OCI-LY7 (cell line): ENCODE measurements around the gene KIF5A. TPM values are rescaled to one million over a fixed set of nuclear protein-coding genes. Genes with fewer than 3 reads are reported as not detected.

Source experiments
- BruUV-seq: library from RNA; stranded (reverse); fragments of 400-500 nt; replicated peaks from 2 replicates; lab custom pipeline; 2021; lab: Mats Ljungman, UMichigan
- CTCF ChIA-PET: fragments of 300-600 bp; sonication (Branson Sonifier 250); formaldehyde crosslinking; loops from one replicate; lab custom pipeline; 2022; ENCODE audit warnings: antibody characterized with exemption; ENCODE audit not compliant: unreplicated experiment; lab: Charles Lee
- POLR2A ChIA-PET: fragments of 300-600 bp; sonication (Branson Sonifier 250); formaldehyde crosslinking; loops from one replicate; lab custom pipeline; 2022; ENCODE audit warnings: antibody characterized with exemption; lab: Charles Lee
- DNase-seq: peaks from one replicate; pipeline ENCODE4 v3.0.0-alpha.2; 2015; ENCODE audit warnings: low spot score
- H2AFZ ChIP-seq: fragments of 200-600 bp; sonication (generic), shearing (Covaris generic); 2 replicates; pipeline ENCODE4 v1.6.1; 2014; ENCODE audit warnings: mild to moderate bottlenecking, antibody characterized with exemption, low read length, moderate library complexity
- H3K27ac ChIP-seq: fragments of 200-600 bp; sonication (generic); 2 replicates; pipeline ENCODE4 v1.5.1; 2014; ENCODE audit warnings: mixed run types, low read depth, mild to moderate bottlenecking, moderate library complexity, low read length, inconsistent platforms; ENCODE audit not compliant: poor library complexity, severe bottlenecking
- H3K36me3 ChIP-seq: fragments of 200-600 bp; sonication (generic); 2 replicates; pipeline ENCODE4 v1.6.1; 2014; ENCODE audit warnings: mild to moderate bottlenecking, antibody characterized with exemption, low read length, moderate library complexity, mixed read lengths; ENCODE audit not compliant: insufficient read depth
- H3K4me1 ChIP-seq: fragments of 200-600 bp; sonication (generic); 2 replicates; pipeline ENCODE4 v1.5.1; 2014; ENCODE audit warnings: mild to moderate bottlenecking, low read length; ENCODE audit not compliant: insufficient read depth, poor library complexity, severe bottlenecking
- H3K4me2 ChIP-seq: fragments of 200-600 bp; sonication (generic); 2 replicates; pipeline ENCODE4 v1.6.1; 2014; ENCODE audit warnings: mild to moderate bottlenecking, low read length
- H3K4me3 ChIP-seq: fragments of 200-600 bp; sonication (generic); 2 replicates; pipeline ENCODE4 v1.5.1; 2014; ENCODE audit warnings: mild to moderate bottlenecking, low read depth, low read length; ENCODE audit not compliant: poor library complexity, severe bottlenecking
- H3K79me2 ChIP-seq: fragments of 200-600 bp; sonication (generic); 2 replicates; pipeline ENCODE4 v1.6.1; 2016; ENCODE audit warnings: low read depth, mild to moderate bottlenecking, low read length, moderate library complexity, mixed read lengths; ENCODE audit not compliant: insufficient read depth
- H3K9me2 ChIP-seq: fragments of 200-600 bp; sonication (generic); 2 replicates; pipeline ENCODE4 v1.6.1; 2016; ENCODE audit warnings: mild to moderate bottlenecking, low read length, mixed read lengths; ENCODE audit not compliant: insufficient read depth
- H3K9me3 ChIP-seq: fragments of 200-600 bp; sonication (generic); 2 replicates; pipeline ENCODE4 v1.6.1; 2014; ENCODE audit warnings: mild to moderate bottlenecking, mixed run types, low read length, mixed read lengths
- H4K20me1 ChIP-seq: fragments of 200-600 bp; sonication (generic); 2 replicates; pipeline ENCODE4 v1.6.1; 2014; ENCODE audit warnings: mild to moderate bottlenecking, antibody characterized with exemption, low read length, moderate library complexity, mixed read lengths; ENCODE audit not compliant: insufficient read depth
- CTCF ChIP-seq: fragments of 200-600 bp; sonication (generic); conservative IDR thresholded peaks from 2 replicates; pipeline ENCODE4 v1.5.1; 2014; ENCODE audit warnings: mild to moderate bottlenecking, antibody characterized with exemption, low read length, moderate library complexity, mixed read lengths
- EZH2phosphoT487 ChIP-seq: fragments of 200-600 bp; sonication (generic); IDR thresholded peaks from 2 replicates; pipeline ENCODE4 v1.6.1; 2018; ENCODE audit warnings: low read depth, borderline replicate concordance, mild to moderate bottlenecking, mixed run types, antibody characterized with exemption, low read length, moderate library complexity, mixed read lengths
- intact Hi-C: fragments of 100-400 bp; cut with micrococcal nuclease; formaldehyde crosslinking; loops from one replicate; pipeline ENCODE4 v1.10.0; 2022; ENCODE audit not compliant: unreplicated experiment
- total RNA-seq, 2 experiments: library from RNA; depleted of rRNA in 1 of 2; stranded (reverse); fragments of >200 nt in 1 of 2; shearing (Covaris generic) in 1 of 2; gene quantifications; 2 replicates each; pipeline ENCODE4 v1.2.3, GENCODE V29; 2014 to 2022

KIF5A gene
- total RNA-seq, 2 experiments from 2014 or later: 0.09 to 1.6 TPM

- POLR2A ChIA-PET: no interaction called here
Measured at GRCh38 chr12:57528831-57529555, 20.9 kb upstream of the KIF5A start.

GRCh38 chr12:57529831-57530230, 20.0 kb upstream of the KIF5A start:
- no peaks in the 10 kb centered on the region for H3K9me2 ChIP-seq
- no peak for TF ChIP-seq CTCF
- TF ChIP-seq EZH2phosphoT487: no peak
- no peak overlapping the region for H3K27ac ChIP-seq
- no peak overlapping the region for H3K4me2 ChIP-seq
- no peaks in the 10 kb centered on the region for H3K9me3 ChIP-seq
- H3K4me1 ChIP-seq: peaks cover 7% of the 10 kb centered on the region
- CTCF ChIA-PET: no interaction called here
- no peak overlapping the region for H3K4me3 ChIP-seq
- BruUV-seq: TSS peak; percentile 72
- H2AFZ ChIP-seq: no peak overlapping the region
- H3K36me3 ChIP-seq: peaks cover 96% of the 10 kb centered on the region
- H3K79me2 ChIP-seq: peaks cover 3% of the 10 kb centered on the region; the same call in 1 of the 2 replicates
- H4K20me1 ChIP-seq: no peaks in the 10 kb centered on the region
- POLR2A ChIA-PET: no interaction called here
- intact Hi-C loops: no loop called here
- no peak for DNase-seq

More at GRCh38 chr12:57528831-57529555, 20.9 kb upstream of the KIF5A start:
- DNase-seq: no peak
- H3K4me1 ChIP-seq: peaks cover 15% of the 10 kb centered on the region
- no peak overlapping the region for H3K4me3 ChIP-seq
- no peak overlapping the region for H3K27ac ChIP-seq
- intact Hi-C loops: no loop called here
- H3K36me3 ChIP-seq: peaks cover 94% of the 10 kb centered on the region
- no peak overlapping the region for H3K4me2 ChIP-seq
- CTCF ChIA-PET: interaction anchor here (0.6 kb wide), 1 partner anchor 78 kb away, joined by 3 read pairs; no protein-coding TSS in a partner anchor
- H2AFZ ChIP-seq: no peak overlapping the region
- peaks cover 11% of the 10 kb centered on the region for H3K79me2 ChIP-seq
- no TSS peak for BruUV-seq
- no peaks in the 10 kb centered on the region for H3K9me3 ChIP-seq
- no peak for TF ChIP-seq CTCF
- no peak for TF ChIP-seq EZH2phosphoT487
- peaks cover 7% of the 10 kb centered on the region; the same call in 1 of the 2 replicates for H4K20me1 ChIP-seq
- no peaks in the 10 kb centered on the region for H3K9me2 ChIP-seq
